WERI-Rb-1 (cell line): ENCODE measurements around the gene SNAI1.
A peak's percentile ranks its signal among the peaks of the same experiment; 100 is the strongest.

Experiments used
- DNase-seq: peaks from one replicate; pipeline ENCODE4 v3.0.0-alpha.2; 2020
- H3K27ac ChIP-seq: fragments of 250-450 bp; sonication (Bioruptor Pico); 2 replicates; pipeline ENCODE4 v1.5.1; 2020; ENCODE audit warnings: mild to moderate bottlenecking, moderate library complexity
- H3K27me3 ChIP-seq: fragments of 250-450 bp; sonication (Bioruptor Pico); 2 replicates; pipeline ENCODE4 v1.5.1; 2021; ENCODE audit warnings: mild to moderate bottlenecking, low read depth, moderate library complexity; ENCODE audit not compliant: insufficient read depth, severe bottlenecking
- H3K36me3 ChIP-seq: fragments of 250-450 bp; sonication (Bioruptor Pico); 2 replicates; pipeline ENCODE4 v1.5.1; 2020; ENCODE audit warnings: mild to moderate bottlenecking, moderate library complexity
- H3K4me3 ChIP-seq: 2 replicates; pipeline ENCODE4 v1.5.1; 2011; ENCODE audit warnings: low read depth, mild to moderate bottlenecking, control low read depth, low read length
- H3K9me3 ChIP-seq: fragments of 250-450 bp; sonication (Bioruptor Pico); 2 replicates; pipeline ENCODE4 v1.5.1; 2021; ENCODE audit warnings: mild to moderate bottlenecking, moderate library complexity; ENCODE audit not compliant: severe bottlenecking
- CTCF ChIP-seq: IDR thresholded peaks from 2 replicates; pipeline ENCODE4 v1.5.1; 2011; ENCODE audit warnings: low read depth, mild to moderate bottlenecking, control low read depth, inconsistent platforms, low read length

The SNAI1 gene

GRCh38 chr20:49938173-49939163 lies 44.3 kb upstream of the SNAI1 start:
- DNase-seq: peak; percentile 44
- Histone ChIP-seq H3K27me3 (no peaks in the 10 kb centered on the region), H3K9me3 (peaks cover 3% of the 10 kb centered on the region), H3K27ac (peak overlapping the region; percentile 40), H3K36me3 (peaks cover 49% of the 10 kb centered on the region), H3K4me3 (no peak overlapping the region; the same call in 1 of the 2 replicates)
- TF ChIP-seq CTCF: no peak

- Histone ChIP-seq H3K9me3 (no peaks in the 10 kb centered on the region), H3K4me3 (no peak overlapping the region), H3K27ac (no peak overlapping the region), H3K27me3 (no peaks in the 10 kb centered on the region), H3K36me3 (peaks cover 71% of the 10 kb centered on the region)
- TF ChIP-seq CTCF: no peak
- no peak for DNase-seq
These were observed 41.3 kb upstream of the SNAI1 start for GRCh38 chr20:49941456-49941855.

GRCh38 chr20:49942303-49942702 lies 40.5 kb upstream of the SNAI1 start:
- TF ChIP-seq CTCF: no peak
- no peak for DNase-seq
- H3K27me3 ChIP-seq: no peaks in the 10 kb centered on the region
- H3K27ac ChIP-seq: no peak overlapping the region
- H3K36me3 ChIP-seq: peaks cover 78% of the 10 kb centered on the region
- no peak overlapping the region for H3K4me3 ChIP-seq
- H3K9me3 ChIP-seq: no peaks in the 10 kb centered on the region

- Histone ChIP-seq H3K36me3 (peaks cover 82% of the 10 kb centered on the region), H3K27ac (no peak overlapping the region)
These were observed 39.8 kb upstream of the SNAI1 start for GRCh38 chr20:49942942-49943341.

GRCh38 chr20:49945306-49945700 lies 37.5 kb upstream of the SNAI1 start:
- peaks cover 86% of the 10 kb centered on the region for H3K36me3 ChIP-seq
- DNase-seq: no peak
- no peak overlapping the region for H3K4me3 ChIP-seq
- no peaks in the 10 kb centered on the region for H3K27me3 ChIP-seq
- TF ChIP-seq CTCF: no peak
- no peak overlapping the region for H3K27ac ChIP-seq
- H3K9me3 ChIP-seq: no peaks in the 10 kb centered on the region

More at GRCh38 chr20:49942942-49943341, 39.8 kb upstream of the SNAI1 start:
- TF ChIP-seq CTCF: no peak
- Histone ChIP-seq H3K4me3 (no peak overlapping the region), H3K9me3 (no peaks in the 10 kb centered on the region), H3K27me3 (no peaks in the 10 kb centered on the region)
- no peak for DNase-seq
